Cardiac septum (tissue), 1 donor: Measurements from ENCODE around the gene SIN3A. TPM values are rescaled to one million over a fixed set of nuclear protein-coding genes. Genes with fewer than 3 reads are reported as not detected.

ENCODE experiments used
- microRNA-seq: library from miRNA; unstranded; fragments of <30 nt; microRNA quantifications from one replicate; pipeline ENCODE4 v1.2.0, GENCODE V29; 2020
- total RNA-seq: library from RNA; stranded (reverse); fragmentation: NEBNext Ultra II Directional; extraction: Animal tissue kit (Norgen Biotek cat#: 25700); gene quantifications from one replicate; pipeline ENCODE4 v1.2.1, GENCODE V29; 2021
- donor health status: DM: no; HTN: no; CAD: no.

The SIN3A gene
- total RNA-seq, 1 donor from 2014 or later = 30.6 TPM

Small RNA genes lying within 50 kb of the gene (microRNA-seq; reads per million reads assigned to microRNA genes)
- not detected for gene MIR631

Other genes with a start within 250 kb of the SIN3A start
- gene C15orf39, start 249.8 kb downstream of the SIN3A start, total RNA-seq = 12.9 TPM
- gene GOLGA6C, start 193.4 kb downstream of the SIN3A start, total RNA-seq = not detected
- not detected for gene GOLGA6D, start 168.9 kb downstream of the SIN3A start, total RNA-seq
- gene COMMD4, start 115.6 kb downstream of the SIN3A start, total RNA-seq = 35.5 TPM
- 10.9 TPM for gene NEIL1, start 104.7 kb downstream of the SIN3A start, total RNA-seq
- 153 TPM for gene MAN2C1, start 83.1 kb downstream of the SIN3A start, total RNA-seq
- 8.8 TPM for gene PTPN9, start 127.6 kb upstream of the SIN3A start, total RNA-seq
- gene SNUPN, start 174.0 kb upstream of the SIN3A start, total RNA-seq = 13.6 TPM
- 30.0 TPM for gene IMP3, start 188.5 kb upstream of the SIN3A start, total RNA-seq
- 10.3 TPM for gene SNX33, start 196.2 kb upstream of the SIN3A start, total RNA-seq